ENCODE data around the gene SDK1.

- no peak for TF ChIP-seq POLR2A (IDR thresholded peaks at IDR 0.05; ENCODE audit: low read length)
- TF ChIP-seq GATA1 (IDR thresholded peaks at IDR 0.05; ENCODE audit: low read depth, low read length) = no peak
Measured at GRCh38 chr7:3634396-3634795, 333.3 kb downstream of the SDK1 start.
